Activated CD4-positive, alpha-beta T cell treated with anti-CD3 and anti-CD28 coated beads, Interleukin-2, Interleukin-4, amounts not matched to agents 100 ng/mL and 50 ng/mL, durations not matched to agents 16 hours and 8 hours (primary cell): Measurements from ENCODE around the gene RAB1A.
"Not testable (repeated sequence)": the region's sequence is repeated elsewhere in the genome, so short reads cannot be mapped to it uniquely, and the experiment has no call there.

Experiments used
- DNase-seq: peaks from one replicate; pipeline ENCODE4 v3.0.0-alpha.2; 2020; ENCODE audit warnings: low spot score

The RAB1A gene

DNA sequence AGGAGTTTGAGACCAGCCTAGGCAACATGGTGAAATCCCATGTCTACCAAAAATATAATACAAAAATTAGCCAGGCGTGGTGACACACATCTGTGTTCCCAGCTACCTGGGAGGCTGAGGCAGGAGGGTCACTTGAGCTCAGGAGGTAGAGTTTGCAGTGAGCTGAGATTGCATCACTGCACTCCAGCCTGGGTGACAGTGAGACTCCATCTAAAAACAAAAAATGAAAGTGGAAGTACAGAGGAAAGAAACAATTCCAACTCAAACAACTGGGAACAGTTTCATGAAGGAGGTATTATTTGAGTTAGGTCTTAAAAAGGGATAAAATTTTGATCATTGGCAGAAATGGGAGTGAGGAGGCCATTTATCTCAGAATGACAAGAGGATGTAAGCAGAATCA, 6.3 kb upstream of the RAB1A start:
- no peak for DNase-seq

DNA sequence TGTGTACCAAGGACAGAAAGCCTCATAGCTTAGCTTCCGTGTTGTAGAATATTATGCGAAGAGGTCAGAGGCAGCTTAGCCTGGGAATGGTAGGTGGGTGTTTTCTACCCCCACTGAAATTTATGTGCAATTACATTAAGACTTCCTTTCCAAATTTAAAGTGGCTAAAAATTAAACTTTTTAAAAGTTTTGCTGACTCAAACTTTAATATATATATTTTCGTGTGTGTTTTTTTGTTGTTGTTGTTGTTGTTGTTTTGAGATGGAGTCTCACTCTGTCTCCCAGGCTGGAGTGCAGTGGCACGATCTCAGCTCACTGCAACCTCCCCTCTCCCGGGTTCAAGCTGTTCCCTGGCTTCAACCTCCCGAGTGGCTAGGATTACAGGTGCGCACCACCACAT, 4.3 kb upstream of the RAB1A start:
- DNase-seq = no peak

DNA sequence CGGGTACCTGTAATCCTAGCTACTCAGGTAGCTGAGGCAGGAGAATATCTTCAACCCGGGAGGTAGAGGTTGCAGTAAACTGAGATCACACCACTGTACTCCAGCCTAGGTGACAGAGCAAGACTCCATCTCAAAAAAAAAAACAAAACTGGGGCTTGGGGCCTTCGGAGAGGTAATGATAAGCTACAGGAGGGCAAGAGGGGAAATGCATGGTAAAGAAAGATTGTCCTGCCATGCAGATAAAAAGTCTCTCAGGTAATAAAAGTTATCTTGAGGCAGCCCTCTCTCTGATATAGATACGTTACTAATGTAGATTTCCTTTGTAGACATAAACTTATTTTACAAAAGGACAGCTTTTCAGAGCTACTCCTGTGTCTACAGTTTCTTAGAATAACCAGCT, 3.7 kb upstream of the RAB1A start:
- DNase-seq = no peak

DNA sequence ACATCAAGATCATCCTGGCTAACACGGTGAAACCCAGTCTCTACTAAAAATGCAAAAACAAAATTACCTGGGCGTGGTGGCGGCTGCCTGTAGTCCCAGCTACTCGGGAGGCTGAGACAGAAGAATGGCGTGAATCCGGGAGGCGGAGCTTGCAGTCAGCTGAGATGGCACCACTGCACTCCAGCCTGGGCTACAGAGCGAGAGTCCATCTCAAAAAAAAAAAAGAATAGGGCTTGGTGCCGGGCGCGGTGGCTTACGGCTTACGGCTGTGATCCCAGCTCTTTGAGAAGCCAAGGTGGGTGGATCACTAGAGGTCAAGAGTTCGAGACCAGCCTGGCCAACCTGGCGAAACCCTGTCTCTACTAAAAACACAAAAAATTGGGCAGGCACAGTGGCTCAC, 3.0 kb upstream of the RAB1A start:
- not testable (repeated sequence) for DNase-seq

DNA sequence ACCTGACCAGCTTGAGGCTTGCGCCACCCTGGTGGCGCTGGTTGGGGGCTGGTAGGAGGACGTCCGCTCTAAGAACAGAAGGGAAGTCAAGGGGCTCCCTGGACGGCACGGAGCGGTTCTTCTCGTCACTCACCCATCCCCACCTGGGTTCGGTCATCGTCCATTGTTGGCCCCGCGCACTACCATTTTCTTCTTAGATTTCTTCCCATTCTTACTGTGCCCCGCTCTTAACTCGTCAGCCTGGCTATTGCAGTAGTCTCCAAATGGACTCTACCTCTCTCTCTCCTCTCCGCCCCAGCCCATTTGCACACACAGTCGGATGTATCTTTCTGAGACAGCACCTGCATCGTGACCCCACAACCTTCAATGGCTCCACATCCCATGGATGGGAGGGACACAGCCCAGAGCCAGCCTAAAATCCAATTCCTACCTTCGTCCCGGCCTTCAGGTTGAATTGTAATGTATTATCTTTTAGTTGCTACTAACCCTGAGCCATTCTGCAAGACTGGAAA, 814 bp upstream of the RAB1A start:
- no peak for DNase-seq

DNA sequence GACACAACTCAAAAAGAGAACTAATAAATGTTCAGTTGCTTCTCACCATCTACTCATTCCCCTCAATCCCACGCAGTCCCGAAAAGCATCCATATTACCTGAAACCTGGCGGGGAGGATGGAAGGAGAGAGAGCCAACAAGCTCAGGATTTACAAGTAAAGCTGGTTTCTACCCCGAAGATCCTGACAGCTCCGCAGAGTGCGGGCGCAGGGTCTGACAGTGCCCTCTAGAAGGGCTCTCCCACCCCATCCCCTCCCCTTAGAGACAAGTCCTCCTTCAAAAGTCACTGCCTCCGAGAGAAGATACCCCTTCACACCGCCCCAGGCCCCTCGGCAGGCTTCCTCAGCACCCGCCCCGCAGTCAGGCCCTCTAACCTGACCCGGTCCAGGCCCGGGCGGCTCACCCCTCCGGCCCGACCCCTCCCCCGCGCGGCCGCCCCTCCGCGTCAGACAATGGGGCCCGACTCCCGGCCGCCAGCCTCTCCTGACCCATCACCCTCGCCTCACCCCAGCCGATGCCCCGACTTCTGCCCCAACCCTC, 550 bp downstream of the RAB1A start:
- DNase-seq = peak; percentile 6

DNA sequence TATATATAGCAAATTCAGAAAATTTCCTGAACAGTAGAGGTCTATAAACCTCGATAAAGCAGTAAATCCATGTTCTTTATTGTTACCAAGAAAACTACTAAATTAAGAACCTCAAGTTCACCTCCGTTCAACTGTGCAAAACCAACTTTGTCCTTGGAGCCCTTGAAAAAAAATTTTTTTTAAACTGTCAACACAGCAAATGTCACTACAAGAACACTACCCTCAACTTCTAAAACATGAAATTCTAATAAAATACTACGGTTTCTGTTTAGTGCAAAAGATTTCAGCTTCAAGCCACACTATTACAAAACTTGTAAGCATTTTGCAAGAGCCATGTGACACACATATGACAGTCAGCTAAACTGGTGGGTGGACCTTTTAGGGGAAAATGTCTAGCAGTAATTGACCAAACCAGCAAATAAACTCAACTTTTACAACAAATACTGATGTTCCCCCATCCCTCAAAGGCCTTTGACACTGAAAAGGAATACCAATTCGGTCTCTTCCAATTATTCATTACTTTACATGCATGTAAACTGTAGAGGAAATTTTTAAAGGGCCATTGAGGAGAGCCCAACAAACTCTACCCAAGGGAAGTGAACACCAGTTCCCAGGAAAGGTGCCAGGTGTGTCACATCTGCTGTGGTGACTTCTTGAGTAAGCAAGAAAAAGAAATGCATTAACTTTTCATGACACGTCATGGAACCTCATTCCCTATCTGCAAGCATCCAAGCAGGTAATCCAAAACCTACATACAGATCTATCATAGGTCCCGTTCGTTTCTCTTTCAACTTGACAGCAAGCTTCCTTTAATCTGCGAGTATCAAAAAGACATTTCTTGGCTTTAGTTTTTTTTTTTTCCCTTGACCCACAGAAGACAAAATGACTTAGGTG, 1.4 kb downstream of the RAB1A start:
- DNase-seq = no peak

DNA sequence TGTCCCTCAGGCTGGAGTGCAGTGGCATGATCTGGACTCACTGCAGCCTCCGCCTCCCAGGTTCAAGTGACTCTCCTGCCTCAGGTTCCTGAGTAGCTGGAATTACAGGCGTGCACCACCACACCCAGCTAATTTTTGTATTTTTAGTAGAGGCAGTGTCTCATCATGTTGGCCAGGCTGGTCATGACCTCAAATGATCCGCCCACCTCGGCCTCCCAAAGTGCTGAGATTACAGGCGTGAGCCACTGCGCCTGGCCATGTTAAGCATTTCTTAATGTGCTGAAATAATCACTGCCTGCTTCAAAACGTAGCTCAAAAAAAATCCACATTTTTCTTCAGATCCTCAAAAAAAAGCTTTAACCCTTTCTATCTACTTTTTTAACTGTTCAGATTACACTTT, 4.4 kb downstream of the RAB1A start:
- not testable (repeated sequence) for DNase-seq

DNA sequence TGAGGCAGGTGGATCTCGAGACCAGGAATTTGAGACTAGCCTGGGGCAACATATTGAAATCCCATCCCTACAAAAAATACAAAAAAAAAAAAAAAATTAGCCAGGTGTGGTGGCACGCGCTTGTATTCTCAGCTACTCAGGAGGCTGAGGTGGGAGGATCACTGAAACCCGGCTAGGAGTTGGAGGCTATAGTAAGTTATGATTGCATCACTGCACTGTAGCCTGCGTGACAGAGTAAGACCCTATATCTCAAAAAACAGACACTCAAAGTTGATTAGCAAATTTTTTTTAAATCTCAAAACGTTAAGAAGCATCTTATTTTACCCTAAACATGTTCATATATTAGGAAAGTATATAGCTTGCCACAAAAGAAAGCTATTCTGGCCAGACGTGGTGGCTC, 7.6 kb downstream of the RAB1A start:
- DNase-seq = no peak

DNA sequence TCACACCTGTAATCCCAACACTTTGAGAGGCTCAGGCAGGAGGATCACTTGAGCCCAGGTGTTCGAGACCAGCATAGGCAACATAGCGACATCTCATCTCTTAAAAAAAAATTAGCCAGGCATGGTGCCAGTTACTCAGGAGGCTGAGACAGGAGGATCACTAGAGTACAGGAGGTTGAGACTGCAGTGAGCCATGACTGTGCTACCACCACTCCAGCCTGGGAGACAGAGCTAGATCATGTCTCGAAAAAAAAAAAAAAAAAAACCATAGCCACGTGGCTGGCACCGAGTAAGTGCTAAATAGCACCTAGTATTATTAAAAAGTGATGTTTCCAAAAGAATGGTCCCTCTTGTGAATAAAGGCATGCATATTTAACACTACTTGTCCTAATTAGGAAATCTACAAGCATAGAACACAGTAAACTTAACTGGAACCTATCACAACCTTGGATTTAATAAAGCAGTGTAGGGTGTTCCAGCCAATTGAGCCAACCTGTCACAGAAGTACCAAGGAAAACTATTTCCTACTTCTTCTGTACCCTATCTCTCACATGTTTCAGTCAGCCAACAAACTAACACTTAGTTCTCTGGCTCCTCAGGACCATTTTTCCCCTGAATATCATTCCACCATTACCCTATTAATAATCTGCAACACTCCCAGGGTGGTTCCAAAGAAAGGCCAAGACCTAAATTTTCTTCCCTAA, 8.8 kb downstream of the RAB1A start:
- no peak for DNase-seq

DNA sequence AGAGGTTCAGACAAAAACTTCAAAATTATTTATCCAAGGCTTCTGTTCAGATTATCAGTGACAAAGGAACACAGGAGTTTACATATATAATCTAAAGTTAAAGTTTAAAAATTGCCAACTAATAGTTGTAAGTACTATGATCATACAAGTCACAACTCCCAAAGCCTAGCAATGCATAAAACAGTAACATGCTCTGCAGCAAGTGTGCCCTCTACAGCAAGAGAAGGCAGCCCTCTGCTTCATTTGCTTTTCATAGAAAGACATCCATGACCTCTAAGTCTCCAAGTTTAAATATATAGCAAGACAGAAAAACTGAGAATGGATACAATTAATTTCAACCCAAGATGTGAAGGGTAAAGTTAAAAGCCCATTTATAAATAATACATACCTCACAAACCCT, 13.3 kb downstream of the RAB1A start:
- DNase-seq = no peak

DNA sequence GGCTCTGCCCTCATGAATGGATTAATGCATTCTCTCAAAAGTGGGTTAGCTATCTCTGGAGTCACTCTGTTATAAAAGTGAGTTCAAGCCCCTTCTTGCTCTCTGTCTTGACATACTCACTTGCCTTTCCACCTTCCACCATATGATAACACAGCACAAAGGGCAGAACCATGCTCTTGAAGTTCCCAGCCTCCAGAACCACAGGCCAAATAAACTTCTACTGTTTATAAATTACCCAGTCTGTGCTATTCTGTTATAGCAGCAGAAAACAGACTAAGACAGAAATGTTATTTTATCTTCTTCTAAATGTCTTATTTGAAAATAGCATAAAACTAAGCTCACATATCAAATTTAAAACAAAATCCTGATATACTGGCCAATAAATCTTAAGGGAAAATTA, 15.0 kb downstream of the RAB1A start:
- DNase-seq = no peak

DNA sequence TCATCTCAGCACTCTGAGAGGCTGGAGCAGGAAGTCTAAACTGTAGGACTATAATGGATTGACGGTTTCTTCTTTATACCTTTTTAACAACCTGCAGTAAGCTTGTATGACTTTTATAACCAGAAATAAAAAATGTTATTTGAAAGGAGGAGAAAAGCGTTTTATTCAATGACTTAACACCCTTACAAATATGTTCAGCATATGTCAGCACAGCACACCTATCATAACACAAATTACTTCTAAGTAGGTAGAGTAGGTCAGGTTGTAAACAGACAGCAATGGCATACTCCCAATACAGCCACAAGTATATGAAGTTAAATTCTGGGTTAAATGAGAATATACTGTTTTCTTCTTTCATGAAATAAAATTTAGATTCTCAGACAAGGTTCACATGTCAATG, 16.1 kb downstream of the RAB1A start:
- no peak for DNase-seq

DNA sequence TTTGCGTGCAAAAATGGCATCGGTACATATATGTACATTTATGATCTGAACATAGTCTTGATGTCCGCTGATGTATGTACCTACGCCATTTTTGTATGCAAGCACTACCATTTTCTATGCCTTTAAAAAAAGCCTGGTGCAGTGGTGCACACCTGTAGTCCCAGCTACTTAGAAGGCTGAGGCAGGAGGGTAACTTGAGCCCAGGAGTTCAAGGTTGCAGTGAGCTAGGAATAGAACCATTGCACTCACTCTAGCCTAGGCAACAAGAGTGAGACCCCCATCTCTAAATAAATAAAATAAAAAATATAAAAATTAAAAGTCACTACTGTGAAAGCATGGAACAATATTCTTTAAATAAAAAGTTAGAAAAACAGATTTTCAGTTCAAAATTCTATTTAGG, 16.7 kb downstream of the RAB1A start:
- no peak for DNase-seq

DNA sequence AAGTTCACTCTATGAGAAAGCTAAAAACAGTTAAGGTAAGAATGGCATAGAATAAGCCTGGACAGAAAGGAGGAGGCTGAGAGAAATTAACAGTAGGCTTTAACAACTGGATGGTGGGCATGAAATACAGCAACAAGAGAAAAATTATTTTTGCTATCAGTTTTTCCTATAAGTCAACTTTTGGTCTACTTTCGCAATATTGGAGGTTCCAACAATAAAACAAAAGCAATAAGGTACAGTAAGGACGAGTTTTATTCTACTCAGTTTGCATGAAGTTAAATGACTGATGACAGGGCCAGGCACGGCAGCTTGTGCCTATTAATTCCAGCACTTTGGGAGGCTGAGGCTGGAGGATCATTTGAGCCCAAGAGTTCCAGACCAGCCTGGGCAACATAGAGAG, 17.3 kb downstream of the RAB1A start:
- DNase-seq = no peak

DNA sequence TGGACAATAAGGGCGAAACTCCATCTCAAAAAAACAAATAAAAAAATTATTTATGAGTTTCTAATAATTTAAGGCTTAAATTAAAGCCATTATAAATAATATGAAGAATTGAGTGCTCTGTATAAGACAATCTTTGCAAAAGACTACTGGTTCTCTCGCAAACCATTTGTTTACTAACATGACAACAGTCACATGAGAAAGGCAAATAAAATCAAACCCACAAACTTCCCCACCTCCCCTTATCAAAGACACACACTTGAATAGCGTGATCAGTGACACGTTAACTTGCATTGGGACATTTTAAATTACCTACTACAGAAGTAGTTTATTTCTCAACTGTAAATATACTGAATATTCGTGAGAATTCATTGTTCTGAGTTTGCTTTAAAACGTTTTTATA, 21.1 kb downstream of the RAB1A start:
- no peak for DNase-seq

DNA sequence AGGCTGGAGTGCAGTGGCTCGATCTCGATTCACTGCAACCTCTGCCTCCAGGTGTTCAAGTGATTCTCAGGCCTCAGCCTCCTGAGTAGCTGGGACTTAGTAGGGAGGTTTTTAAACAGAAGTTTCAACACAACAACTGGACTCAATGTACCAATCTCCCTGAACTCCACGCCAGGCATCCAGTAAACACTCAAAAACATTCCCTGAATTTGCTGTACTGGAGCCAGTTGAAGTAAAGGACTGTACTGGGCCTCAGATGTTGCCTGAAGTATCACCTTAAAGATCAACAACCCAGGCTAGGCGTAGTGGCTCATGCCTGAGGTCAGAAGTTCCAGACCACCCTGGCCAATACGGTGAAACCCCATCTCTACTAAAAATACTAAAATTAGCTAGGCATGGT, 22.4 kb downstream of the RAB1A start:
- no peak for DNase-seq

DNA sequence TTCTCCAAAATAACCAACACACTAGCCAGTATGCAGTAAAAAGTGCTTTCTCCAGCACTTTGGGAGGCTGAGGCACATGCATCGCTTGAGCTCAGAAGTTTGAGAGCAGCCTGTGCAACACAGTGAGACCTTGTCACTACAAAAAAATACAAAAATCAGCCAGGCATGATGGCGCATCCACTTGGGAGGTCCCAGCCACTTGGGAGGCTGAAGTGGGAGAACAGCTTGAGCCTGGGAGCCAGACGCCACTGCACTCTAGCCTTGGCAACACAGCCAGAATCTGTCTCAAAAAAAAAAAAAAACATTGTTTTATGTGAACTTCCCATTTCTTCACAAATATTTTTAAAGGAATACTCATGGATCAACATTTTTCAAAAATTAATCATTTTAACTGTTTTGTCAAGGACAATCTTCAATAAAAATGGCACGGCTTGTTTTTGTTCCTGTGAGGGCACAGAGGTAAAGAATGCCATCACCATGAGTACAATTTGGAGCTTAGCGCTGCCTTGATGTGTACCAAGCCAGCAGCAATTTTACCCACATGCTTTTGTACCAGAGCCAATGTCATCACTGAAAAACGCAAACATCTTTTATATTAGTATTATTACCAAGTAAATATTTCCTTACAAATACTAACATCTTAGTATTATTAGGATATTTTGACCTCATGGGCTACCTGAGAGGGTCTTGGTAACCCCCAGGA, 26.7 kb downstream of the RAB1A start:
- DNase-seq = no peak

DNA sequence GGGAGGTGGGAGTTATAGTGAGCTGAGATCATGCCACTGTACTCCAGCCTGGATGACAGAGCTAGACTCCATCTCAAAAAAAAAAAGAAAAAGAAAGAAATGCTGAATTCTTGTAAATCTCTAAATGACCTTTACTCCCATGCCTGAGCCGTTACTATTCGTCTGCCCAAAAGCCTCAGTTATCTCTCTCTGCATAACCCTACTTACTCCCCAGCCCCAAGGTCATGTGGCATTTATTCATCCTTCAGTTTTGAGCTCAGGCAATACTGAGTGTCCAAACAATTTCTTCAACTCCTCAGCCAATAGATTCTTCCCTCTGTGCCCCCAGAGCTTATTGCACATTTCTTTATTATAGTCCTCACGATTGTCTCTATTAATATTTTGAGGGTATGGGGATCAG, 28.8 kb downstream of the RAB1A start:
- DNase-seq = no peak

DNA sequence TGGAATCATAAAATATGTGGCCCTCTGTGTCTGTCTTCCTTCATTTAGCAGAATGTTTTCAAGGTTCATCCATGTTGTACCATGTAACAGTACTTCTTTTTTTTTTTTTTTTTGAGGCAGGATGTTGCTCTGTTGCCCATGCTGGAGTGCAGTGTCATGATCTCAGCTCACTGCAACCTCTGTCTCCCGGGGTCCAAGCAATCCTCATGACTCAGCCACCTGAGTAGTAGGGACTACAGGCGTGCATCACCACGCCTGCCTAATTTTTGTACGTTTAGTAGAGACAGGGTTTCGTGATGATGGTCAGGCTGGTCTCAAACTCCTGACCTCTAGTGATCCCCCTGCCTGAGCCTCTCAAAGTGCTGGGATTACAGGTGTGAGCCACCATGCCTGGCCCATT, 31.2 kb downstream of the RAB1A start:
- no peak for DNase-seq

DNA sequence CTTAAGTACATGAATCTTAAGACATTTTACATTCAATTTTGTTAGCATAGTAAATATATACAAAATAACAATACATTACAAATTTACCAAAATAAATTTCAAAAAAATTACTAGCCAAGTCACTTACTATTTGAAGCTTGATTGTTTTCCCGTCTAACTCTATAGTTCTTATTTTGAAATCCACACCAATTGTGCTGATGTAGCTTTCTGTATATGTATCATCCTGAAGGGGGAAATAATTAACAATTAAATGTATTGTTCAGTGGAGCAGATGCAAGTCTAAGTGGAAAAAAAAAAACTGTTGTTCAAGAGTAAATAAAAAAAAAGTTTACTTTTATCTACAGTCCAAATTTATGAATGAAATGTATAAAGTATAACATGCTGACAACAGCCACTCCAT, 32.1 kb downstream of the RAB1A start:
- no peak for DNase-seq

DNA sequence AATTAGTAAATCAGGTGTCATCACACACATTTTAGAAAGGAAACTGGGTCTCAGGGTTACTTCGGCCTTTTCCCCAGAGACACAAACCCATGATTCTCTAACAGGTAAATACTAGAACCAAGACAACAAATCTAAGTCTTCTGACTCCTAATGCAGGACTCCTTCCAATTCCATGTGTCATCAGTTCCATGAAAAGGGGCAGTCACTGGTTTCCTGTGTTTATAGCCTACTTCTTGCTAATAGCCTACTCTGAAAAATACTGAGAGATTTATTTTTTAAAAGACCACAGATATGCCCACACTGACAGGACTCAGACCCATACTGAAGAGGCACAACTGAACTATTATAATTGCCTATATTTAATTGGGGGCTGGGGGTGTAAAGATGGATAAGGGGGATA, 33.0 kb downstream of the RAB1A start:
- no peak for DNase-seq

DNA sequence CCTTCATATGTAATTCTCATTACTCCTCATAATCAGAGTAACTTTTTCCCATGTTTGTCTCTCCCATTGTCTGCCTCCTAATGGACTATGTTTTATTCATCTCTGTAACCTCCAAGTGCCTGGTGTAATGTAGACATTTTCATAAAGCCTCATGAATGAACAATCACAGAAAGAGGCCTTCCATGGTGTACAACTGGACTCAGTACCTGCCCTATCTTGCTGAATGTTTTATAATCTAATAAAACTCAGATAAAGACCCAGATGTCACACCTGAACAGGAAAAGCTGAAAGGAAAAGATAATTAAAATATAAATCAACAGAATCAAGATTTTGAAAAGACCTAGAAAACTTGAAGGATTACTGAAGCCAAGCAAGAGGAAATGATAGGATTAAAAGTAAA, 36.7 kb downstream of the RAB1A start:
- DNase-seq = no peak
